Measurements from ENCODE around the gene LRRN2. TPM values are rescaled to one million over a fixed set of nuclear protein-coding genes. Genes with fewer than 3 reads are reported as not detected.

Gene LRRN2
- total RNA-seq, 1 experiment from 2014 or later: 5.8 TPM

- Mint-ChIP-seq H3K27me3 (ENCODE audit: low read depth) (peaks cover 26% of the 10 kb centered on the region), H3K36me3 (ENCODE audit: insufficient read depth in 1 of 3, low read depth in 3 of 3) (no peaks in the 10 kb centered on the region), H3K4me3 (no peak overlapping the region), H3K4me1 (peaks cover 42 to 57% of the 10 kb centered on the region in 2 experiments), H3K9me3 (no peaks in the 10 kb centered on the region; a peak in 1 of 5 replicates), H3K27ac (no peak overlapping the region)
- peaks cover 16% of the 10 kb centered on the region for H3K4me1 ChIP-seq (ENCODE audit: insufficient read depth, low read length)
- H2BK5ac ChIP-seq (ENCODE audit: insufficient read length, low read length): no peak overlapping the region
- no peak overlapping the region for H3K14ac ChIP-seq (ENCODE audit: insufficient read depth, low read length)
- H2BK12ac ChIP-seq (ENCODE audit: insufficient read length, low read depth, low read length): no peak overlapping the region
- no CpG with 5 or more reads among the region's 2 CpGs for WGBS (ENCODE audit: extremely low coverage, insufficient read length, low lambda C conversion rate)
- no peaks in the 10 kb centered on the region for H3K79me2 ChIP-seq (ENCODE audit: insufficient read depth, low read length)
- H3K18ac ChIP-seq (ENCODE audit: insufficient read length, low read depth, low read length): no peak overlapping the region
- no peak overlapping the region for H4K5ac ChIP-seq (ENCODE audit: insufficient read length, low read depth, low read length)
- no peaks in the 10 kb centered on the region for H3K9me3 ChIP-seq (ENCODE audit: control insufficient read depth, low read depth, low read length)
- no peak overlapping the region for H2AFZ ChIP-seq (ENCODE audit: low read length)
- no peak overlapping the region for H2BK120ac ChIP-seq (ENCODE audit: low read depth, low read length, poor library complexity, severe bottlenecking)
- peaks cover 2% of the 10 kb centered on the region; the same call in 1 of the 2 replicates for H3K27me3 ChIP-seq (ENCODE audit: insufficient read depth, low read length)
- H2BK20ac ChIP-seq (ENCODE audit: low read depth, low read length, poor library complexity, severe bottlenecking): no peak overlapping the region
- no peak overlapping the region for H3K4ac ChIP-seq (ENCODE audit: low read depth, low read length)
- H4K20me1 ChIP-seq (ENCODE audit: control insufficient read depth, insufficient read depth, insufficient read length): no peaks in the 10 kb centered on the region
- no peak for TF ChIP-seq CTCF (conservative IDR thresholded peaks at IDR 0.05)
- H3K56ac ChIP-seq (ENCODE audit: insufficient read length, low read depth, low read length): no peak overlapping the region
- no peak overlapping the region for H4K91ac ChIP-seq (ENCODE audit: insufficient read length, low read depth, low read length)
- no peak overlapping the region for H3K23ac ChIP-seq (ENCODE audit: insufficient read length, low read depth, low read length)
- H3K27ac ChIP-seq (ENCODE audit: insufficient read length, low read depth, low read length): no peak overlapping the region
- H3K4me2 ChIP-seq (ENCODE audit: insufficient read depth, insufficient read length, low read length): no peak overlapping the region
- H3K79me1 ChIP-seq (ENCODE audit: insufficient read depth, low read depth, low read length, poor library complexity, severe bottlenecking): no peaks in the 10 kb centered on the region
- H4K8ac ChIP-seq (replicated peaks; ENCODE audit: insufficient read length, low read depth, low read length): no peak overlapping the region
- DNase-seq: no peak
- no peak overlapping the region for H3K9ac ChIP-seq (ENCODE audit: extremely low read depth, insufficient read length, low read length)
- no peak overlapping the region for H3T11ph ChIP-seq (ENCODE audit: low read length)
- no peak overlapping the region for H2BK15ac ChIP-seq (ENCODE audit: low read depth, low read length)
- no peak overlapping the region for H2AK5ac ChIP-seq (ENCODE audit: insufficient read length, low read length)
- H3K23me2 ChIP-seq (ENCODE audit: insufficient read length, low read depth, low read length, poor library complexity, severe bottlenecking): no peaks in the 10 kb centered on the region
Measured at GRCh38 chr1:204580862-204581261, 104.7 kb downstream of the LRRN2 start.
